Skin epidermis (tissue), 12 donors: Measurements from ENCODE around the gene LRRC49.
A peak's percentile ranks its signal among the peaks of the same experiment; 100 is the strongest.
"Not testable (repeated sequence)": the region's sequence is repeated elsewhere in the genome, so short reads cannot be mapped to it uniquely, and the experiment has no call there.

ENCODE experiments used
- H3K27ac ChIP-seq, 21 experiments: fragments of 200-600 bp; sonication (generic) in 11 of 21; one replicate each; pipeline ENCODE4 v1.5.0; 2020; ENCODE audit warnings: mild to moderate bottlenecking in 3 of 21, inconsistent platforms in 2 of 21, moderate library complexity in 2 of 21
- H3K4me3 ChIP-seq, 7 experiments: fragments of 200-600 bp; sonication (generic) in 2 of 7; one replicate each; pipeline ENCODE4 v1.5.0; 2020; ENCODE audit warnings: inconsistent platforms in 2 of 7, mild to moderate bottlenecking in 2 of 7, moderate library complexity in 1 of 7

Gene LRRC49

DNA sequence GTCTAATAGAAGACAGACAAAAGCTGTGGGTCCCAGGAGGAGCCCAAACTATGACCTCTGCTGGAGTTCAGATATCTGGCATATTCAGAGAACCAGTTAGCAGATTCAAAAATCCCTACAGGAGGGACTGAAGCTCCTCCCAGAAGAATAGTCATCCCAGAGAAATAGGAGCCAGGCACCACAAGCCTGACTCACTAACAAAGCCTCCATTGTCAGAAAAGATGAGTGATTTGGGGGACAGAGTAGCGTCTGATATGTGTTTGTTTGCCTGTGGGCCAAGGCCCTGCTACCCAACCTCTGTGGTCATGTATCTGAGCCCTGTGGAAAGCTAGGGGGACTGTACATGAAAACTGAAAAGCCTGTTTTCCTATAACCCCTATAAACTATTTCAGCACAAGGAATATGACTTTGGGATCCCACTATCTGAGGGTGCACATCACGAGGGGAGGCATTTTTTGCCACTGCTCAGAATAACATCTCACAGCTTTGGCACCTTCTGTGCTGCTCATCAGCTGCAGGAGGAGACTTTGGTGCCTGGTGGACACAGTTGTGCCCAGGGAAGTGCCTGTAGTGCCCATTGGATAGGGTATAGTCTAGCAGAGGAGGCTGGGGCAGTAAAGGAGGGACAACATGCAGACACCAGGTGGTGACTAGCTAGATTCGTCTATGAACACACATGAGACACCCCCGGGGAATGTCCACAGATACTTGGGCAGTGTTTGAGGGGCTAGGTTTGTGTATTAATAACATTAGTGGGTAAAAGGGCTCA lies 29.0 kb upstream of the LRRC49 start:
- Histone ChIP-seq H3K27ac (peak overlapping the region in 7 of 21 experiments; percentile 14 to 60 (median 50)), H3K4me3 (no peak overlapping the region)

DNA sequence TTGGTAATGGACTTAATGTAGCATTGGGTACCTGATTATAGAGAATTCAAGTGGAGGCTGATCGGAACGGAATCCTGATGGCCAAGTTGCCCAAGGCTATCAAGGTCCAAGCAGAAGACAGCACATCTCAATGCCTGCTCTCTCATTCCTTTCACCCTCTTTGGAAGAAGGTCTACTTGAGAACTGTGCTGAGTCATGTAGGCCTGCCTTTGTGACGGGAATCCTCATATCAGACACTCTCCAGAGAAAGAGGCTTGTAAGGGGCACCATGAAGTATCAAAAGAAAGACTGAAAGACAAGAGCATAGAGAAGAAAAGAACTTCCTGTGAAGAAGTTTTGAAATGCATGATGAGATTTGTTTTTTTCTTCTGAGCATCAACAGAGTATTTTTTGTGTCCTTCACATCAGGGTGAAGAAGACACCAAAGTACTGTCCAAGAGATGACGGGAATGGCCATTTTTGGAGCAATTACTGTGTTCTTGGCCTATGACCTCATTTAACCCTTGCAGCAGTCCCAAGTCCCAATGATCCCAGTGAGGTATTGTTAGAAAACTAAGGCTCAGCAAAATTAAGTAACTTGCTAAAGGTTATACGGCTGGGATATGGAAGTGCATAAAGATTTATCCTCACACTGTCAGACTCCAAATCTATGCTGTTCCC lies 25.5 kb upstream of the LRRC49 start:
- no peak overlapping the region for H3K4me3 ChIP-seq
- H3K27ac ChIP-seq: no peak overlapping the region

DNA sequence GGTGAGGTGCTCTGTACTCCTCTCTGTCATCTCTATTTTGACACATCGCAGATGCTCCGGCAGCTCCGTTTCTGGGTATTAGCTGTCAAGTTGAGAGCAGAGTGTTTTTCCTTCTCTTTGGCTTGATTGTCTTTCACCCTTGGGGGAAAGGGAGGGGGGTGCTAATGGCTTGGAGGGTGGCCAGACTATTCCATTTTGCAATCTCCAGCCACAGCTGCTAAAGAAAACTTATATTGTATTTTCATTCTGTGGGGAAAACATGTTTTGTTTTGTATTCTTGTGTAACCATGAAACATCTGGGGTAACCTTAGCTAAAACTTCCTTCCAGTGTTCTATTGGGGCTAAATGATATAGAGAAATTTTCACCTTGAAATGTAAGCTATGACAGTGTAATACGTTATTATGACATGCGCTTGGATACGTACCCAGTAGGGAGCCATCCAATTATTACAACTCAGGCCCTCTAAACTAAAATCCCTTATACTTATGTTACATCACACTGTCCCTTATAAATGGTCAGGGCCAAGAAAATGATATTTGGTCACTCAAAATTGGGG lies 24.6 kb upstream of the LRRC49 start:
- peak overlapping the region in 1 of 21 experiments; percentile 34 for H3K27ac ChIP-seq

DNA sequence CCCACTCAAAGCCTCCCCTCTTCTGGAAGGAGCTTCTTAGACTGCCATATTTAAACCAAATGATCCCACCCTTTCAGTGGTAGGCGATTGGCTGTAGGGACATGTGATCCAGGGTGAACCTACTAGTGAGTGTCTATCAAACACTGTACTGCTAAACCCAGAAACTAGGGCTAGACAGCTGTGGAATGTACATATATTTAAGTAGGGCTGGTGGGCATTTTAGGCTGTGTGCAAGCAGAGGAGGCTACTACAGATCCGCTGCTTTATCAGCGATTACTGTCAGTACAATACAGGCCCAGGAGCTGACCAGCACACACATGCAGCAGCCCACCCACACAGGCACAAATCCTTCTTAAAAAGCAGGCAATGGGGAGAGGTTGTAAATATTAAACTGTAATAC lies 23.3 kb upstream of the LRRC49 start:
- Histone ChIP-seq H3K4me3 (no peak overlapping the region), H3K27ac (no peak overlapping the region)

More for the DNA sequence above, 24.6 kb upstream of the LRRC49 start:
- no peak overlapping the region for H3K4me3 ChIP-seq

DNA sequence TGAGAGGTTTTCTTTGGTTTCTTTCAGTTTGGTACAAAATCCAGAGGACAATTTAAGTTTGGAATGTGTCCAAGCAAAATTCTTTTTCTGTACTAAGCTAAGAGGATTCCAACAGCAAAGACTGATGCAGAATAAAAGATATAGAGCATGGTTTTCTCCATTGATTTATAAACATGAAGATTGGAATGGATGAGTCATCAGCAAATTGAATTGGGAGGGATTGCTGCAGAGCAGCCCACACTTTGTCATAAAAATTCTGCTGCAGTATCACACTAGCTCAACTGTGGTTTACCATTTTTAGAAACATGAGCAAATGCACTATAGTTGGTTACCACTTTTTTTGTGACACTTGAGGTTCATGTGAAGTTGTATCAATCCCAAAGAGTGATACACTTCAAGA lies 22.6 kb upstream of the LRRC49 start:
- Histone ChIP-seq H3K4me3 (no peak overlapping the region), H3K27ac (no peak overlapping the region)

- H3K4me3 ChIP-seq, H3K27ac ChIP-seq: not testable (repeated sequence)
Observed at GRCh38 chr15:70871490-70871889, 21.1 kb upstream of the LRRC49 start.

DNA sequence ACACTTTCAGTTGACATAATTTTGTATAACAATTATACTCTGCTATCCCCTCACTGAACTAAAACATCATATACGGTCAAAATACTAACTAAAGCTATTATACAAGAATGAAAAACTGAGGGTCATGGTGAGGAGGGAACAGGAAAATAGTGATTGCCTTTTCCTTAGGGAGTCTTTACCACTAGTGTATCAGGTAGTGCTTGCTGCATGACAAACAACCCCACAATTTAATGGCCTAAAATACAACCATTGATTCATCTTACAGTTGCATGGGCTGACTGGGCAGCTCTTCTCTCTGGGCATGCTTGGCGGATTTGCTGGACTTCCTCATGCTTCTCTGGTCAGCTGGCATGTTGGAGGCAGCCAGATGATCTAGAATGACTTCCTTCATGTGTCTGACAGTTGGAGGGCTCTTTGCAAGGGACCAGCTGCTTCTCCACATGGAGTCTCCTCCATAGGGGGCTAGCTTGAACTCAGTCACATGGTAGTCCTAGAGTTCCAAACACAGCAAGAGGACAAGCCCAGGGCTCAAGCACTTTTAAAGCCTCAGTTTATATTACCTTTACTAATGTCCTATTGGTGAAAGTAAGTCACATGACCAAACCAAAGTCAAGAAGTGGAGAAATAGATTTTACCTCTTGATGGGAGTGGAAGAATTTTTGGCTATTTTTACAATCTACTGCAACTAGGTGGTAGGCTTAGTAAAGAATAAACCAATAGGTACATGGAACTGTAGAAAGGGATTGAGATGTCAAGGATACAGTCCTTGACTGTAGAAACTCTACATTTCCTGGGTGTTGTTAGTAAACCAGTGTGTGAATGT lies 19.2 kb upstream of the LRRC49 start:
- Histone ChIP-seq H3K4me3 (no peak overlapping the region), H3K27ac (no peak overlapping the region)

GRCh38 chr15:70875001-70875782 lies 17.4 kb upstream of the LRRC49 start:
- no peak overlapping the region for H3K27ac ChIP-seq
- H3K4me3 ChIP-seq: no peak overlapping the region

DNA sequence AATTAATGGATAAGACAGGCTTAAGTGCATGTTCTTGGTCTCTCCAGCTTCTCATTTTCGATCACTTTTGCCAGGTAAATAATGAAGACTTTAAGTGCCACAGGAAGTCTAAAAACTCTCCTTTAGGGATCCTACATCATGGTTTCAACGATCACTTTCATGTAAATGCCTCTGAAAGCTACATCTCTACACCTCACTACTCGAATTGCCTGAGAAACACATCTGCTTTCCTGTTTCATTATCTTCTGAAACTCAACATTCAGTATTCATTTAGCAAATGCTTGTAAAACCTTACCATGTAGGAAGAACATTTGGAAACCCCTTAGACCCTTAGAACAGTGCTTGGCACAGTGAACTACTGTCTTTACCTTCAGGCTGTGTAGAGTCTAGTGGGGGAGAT lies 16.6 kb upstream of the LRRC49 start:
- no peak overlapping the region for H3K27ac ChIP-seq
- H3K4me3 ChIP-seq: no peak overlapping the region

DNA sequence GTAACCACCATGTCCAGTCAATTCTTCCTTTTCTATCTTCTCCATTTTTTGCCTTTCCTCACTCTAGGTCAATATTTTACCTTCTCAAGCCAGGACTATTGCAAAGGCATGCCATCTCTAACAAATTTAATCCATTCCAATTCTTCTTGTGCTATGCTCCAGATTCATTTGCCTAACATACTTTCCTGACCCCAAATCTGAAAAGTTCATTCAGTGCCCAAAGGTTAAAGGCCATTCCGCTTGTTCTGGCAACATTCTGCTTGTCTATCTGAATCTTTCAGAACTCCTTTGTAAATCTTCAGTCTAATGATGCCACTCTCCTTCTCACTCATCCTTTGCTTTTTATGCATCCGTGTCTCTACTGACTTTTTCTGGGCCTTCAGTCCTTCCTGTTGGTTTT lies 15.9 kb upstream of the LRRC49 start:
- H3K27ac ChIP-seq: no peak overlapping the region
- no peak overlapping the region for H3K4me3 ChIP-seq

GRCh38 chr15:70879401-70879800 lies 13.2 kb upstream of the LRRC49 start:
- no peak overlapping the region for H3K4me3 ChIP-seq
- no peak overlapping the region for H3K27ac ChIP-seq

GRCh38 chr15:70880781-70881180 lies 11.8 kb upstream of the LRRC49 start:
- H3K4me3 ChIP-seq: no peak overlapping the region

GRCh38 chr15:70882361-70882760 lies 10.3 kb upstream of the LRRC49 start:
- H3K27ac ChIP-seq: no peak overlapping the region

More at GRCh38 chr15:70880781-70881180, 11.8 kb upstream of the LRRC49 start:
- no peak overlapping the region for H3K27ac ChIP-seq

DNA sequence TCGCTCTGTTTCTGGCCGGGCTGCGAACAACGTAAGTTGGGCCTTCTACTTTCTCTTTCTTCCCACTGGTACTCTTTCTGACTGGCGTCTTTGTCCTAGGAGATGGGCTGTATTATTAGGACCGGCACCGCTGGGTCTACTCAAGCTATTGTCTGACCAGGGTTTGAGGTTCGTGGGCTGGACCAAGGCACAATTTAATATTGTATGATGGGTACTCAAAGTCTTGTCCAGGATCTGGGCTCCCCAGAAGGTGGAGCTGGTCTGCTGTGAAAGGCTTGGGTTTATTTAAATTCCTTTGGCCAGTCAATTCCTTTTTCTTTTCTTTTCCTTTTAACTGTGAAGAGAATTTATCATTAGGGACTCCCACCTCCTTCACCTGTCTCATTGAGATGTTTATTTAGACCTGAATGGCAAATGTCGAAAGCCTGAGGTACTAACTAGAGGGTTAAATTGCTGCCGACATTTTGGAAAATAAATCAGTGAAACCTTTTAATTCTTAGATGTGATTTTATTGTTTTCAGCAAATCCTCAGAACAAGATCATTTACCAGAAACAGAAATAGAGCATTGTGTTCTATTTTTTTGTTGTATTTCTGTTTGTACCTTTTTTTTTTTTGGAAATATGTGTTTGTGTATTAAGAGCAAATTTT lies 410 bp downstream of the LRRC49 start:
- H3K27ac ChIP-seq: peak overlapping the region in 17 of 21 experiments; percentile 20 to 83 (median 58)
- peak overlapping the region; percentile 51 to 79 (median 69) for H3K4me3 ChIP-seq

More at GRCh38 chr15:70882361-70882760, 10.3 kb upstream of the LRRC49 start:
- H3K4me3 ChIP-seq: no peak overlapping the region

GRCh38 chr15:70902107-70902506 lies 9.5 kb downstream of the LRRC49 start:
- peak overlapping the region in 2 of 21 experiments; percentile 6 to 34 for H3K27ac ChIP-seq
- no peak overlapping the region for H3K4me3 ChIP-seq

GRCh38 chr15:70906842-70907241 lies 14.2 kb downstream of the LRRC49 start:
- no peak overlapping the region for H3K27ac ChIP-seq
- H3K4me3 ChIP-seq: no peak overlapping the region

DNA sequence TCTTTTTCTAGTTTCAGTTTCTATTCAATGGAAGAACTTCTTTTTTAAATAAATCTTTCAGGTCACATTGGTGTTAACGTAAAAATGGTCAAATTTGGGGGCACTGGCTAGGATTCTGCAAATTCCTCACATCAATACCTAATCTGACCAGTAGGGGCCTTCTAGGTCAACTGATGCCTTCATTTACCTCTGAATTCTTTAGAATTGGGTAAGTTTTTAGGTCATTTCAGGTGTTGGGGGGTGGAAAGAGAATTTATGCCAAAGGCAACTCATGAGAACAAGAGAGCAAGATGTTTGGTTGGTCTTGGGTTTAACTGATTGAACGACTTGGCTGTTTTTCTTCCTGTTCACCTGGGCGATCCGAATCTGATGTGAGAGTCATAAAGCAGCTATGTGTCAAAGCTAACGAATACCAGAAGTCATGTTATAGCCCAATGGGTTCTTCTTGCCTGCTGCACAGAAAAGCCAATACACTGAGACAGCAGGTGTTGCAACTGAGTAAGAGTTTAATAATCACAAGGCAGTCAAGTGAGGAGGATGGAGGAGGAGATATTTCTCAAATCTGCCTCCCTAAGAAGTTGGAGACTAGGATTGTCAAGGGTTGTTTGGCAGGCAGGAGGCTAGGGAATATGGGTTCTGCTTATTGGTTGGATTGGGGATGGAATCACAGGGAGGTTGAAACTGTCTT lies 15.3 kb downstream of the LRRC49 start:
- H3K4me3 ChIP-seq: no peak overlapping the region

DNA sequence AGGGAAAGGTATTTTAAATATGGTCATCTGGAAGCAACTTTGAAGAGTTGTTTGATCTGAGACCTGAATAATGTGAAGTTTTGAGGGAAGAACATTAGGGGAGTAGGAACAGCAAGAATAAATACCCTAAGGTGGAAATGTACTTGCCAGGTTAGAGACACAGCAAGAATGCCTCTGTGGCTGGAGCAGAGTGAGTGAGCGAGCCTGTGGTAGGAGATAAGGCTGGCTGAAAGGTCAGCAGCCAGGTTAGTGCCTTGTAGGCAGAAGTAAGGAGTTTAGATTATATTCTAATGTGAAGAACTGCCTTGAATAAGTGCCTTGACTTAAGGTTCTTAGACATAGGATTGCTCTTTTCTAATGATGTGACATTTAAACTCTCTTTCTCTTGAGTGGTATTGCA lies 18.3 kb downstream of the LRRC49 start:
- Histone ChIP-seq H3K4me3 (no peak overlapping the region), H3K27ac (no peak overlapping the region)

More for the DNA sequence above, 15.3 kb downstream of the LRRC49 start:
- H3K27ac ChIP-seq: no peak overlapping the region
